AG04450 (cell line): Measurements from ENCODE around the gene DYNC2I2. TPM values are rescaled to one million over a fixed set of nuclear protein-coding genes. Genes with fewer than 3 reads are reported as not detected.

Experiments
- CTCF ChIA-PET: fragments of 300-600, 350-600 bp; formaldehyde crosslinking; extraction: SDS; loops from one replicate; lab custom pipeline; 2022; ENCODE audit warnings: antibody characterized with exemption, inconsistent platforms; lab: Charles Lee
- POLR2A ChIA-PET: fragments of 350-600 bp; formaldehyde crosslinking; extraction: SDS; loops from one replicate; lab custom pipeline; 2021; ENCODE audit warnings: antibody characterized with exemption, inconsistent platforms; lab: Yijun Ruan, JAX
- DNase-seq: peaks from one replicate; pipeline ENCODE4 v3.0.0-alpha.2; 2011; ENCODE audit warnings: low read depth, low spot score
- H3K27ac ChIP-seq: one replicate; pipeline ENCODE4 v1.5.1; 2012; ENCODE audit warnings: low read depth, low read length, control low read depth
- H3K27me3 ChIP-seq: one replicate; pipeline ENCODE4 v1.6.0; 2012; ENCODE audit warnings: low read length; ENCODE audit not compliant: control insufficient read depth, insufficient read depth
- H3K4me3 ChIP-seq: 2 replicates; pipeline ENCODE4 v1.5.1; 2011; ENCODE audit warnings: mild to moderate bottlenecking, low read depth, low read length, control low read depth
- H3K9me3 ChIP-seq: 2 replicates; pipeline ENCODE4 v1.5.1; 2012; ENCODE audit warnings: low read length; ENCODE audit not compliant: control insufficient read depth, insufficient read depth
- polyA plus RNA-seq: library from polyadenylated mRNA; depleted of rRNA; stranded (reverse); fragments of >200 nt; gene quantifications from 2 replicates; pipeline ENCODE4 v1.2.3, GENCODE V29; 2011
- TF ChIP-seq, protein P1 (sequence below): IDR thresholded peaks from 2 replicates; pipeline ENCODE4 v1.5.1; 2011; ENCODE audit warnings: low read depth, low read length, control low read depth, inconsistent platforms

The DYNC2I2 gene
- polyA plus RNA-seq, 1 experiment: 10.9 TPM

GRCh38 chr9:128600099-128600498 is 56.5 kb downstream of the DYNC2I2 start:
- ChIA-PET CTCF (no interaction called here), POLR2A (no interaction called here)
- Histone ChIP-seq H3K27ac (no peak overlapping the region), H3K27me3 (no peaks in the 10 kb centered on the region), H3K9me3 (no peaks in the 10 kb centered on the region), H3K4me3 (no peak overlapping the region)
- no peak for DNase-seq
- TF ChIP-seq, protein P1, sequence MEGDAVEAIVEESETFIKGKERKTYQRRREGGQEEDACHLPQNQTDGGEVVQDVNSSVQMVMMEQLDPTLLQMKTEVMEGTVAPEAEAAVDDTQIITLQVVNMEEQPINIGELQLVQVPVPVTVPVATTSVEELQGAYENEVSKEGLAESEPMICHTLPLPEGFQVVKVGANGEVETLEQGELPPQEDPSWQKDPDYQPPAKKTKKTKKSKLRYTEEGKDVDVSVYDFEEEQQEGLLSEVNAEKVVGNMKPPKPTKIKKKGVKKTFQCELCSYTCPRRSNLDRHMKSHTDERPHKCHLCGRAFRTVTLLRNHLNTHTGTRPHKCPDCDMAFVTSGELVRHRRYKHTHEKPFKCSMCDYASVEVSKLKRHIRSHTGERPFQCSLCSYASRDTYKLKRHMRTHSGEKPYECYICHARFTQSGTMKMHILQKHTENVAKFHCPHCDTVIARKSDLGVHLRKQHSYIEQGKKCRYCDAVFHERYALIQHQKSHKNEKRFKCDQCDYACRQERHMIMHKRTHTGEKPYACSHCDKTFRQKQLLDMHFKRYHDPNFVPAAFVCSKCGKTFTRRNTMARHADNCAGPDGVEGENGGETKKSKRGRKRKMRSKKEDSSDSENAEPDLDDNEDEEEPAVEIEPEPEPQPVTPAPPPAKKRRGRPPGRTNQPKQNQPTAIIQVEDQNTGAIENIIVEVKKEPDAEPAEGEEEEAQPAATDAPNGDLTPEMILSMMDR: no peak

DNA sequence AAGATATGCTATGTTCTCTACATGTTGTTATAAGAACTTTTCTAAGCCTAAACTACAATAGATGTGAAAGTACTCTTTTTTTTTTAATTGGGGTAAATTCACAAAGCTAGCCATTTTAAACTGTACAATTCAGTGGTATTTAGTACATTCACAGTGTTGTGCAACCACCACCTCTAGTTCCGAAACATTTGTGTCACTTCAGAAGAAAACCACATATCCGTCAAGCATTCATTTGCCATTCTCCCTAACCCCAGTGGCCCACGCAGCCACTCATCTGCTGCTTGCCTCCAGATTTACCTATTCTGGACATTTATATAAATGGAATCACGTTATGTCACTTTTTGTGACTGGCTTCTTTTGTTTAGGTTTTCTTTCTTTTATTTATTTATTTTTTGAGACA is 61.2 kb downstream of the DYNC2I2 start:
- POLR2A ChIA-PET: interaction anchor here (0.8 kb wide), 1 partner anchor 40 kb away, joined by 3 read pairs; no protein-coding TSS in a partner anchor
- no peak overlapping the region for H3K27ac ChIP-seq
- DNase-seq: no peak
- TF ChIP-seq, protein P1: no peak
- H3K4me3 ChIP-seq: no peak overlapping the region
- no peaks in the 10 kb centered on the region for H3K27me3 ChIP-seq
- no peaks in the 10 kb centered on the region for H3K9me3 ChIP-seq
- CTCF ChIA-PET: no interaction called here

DNA sequence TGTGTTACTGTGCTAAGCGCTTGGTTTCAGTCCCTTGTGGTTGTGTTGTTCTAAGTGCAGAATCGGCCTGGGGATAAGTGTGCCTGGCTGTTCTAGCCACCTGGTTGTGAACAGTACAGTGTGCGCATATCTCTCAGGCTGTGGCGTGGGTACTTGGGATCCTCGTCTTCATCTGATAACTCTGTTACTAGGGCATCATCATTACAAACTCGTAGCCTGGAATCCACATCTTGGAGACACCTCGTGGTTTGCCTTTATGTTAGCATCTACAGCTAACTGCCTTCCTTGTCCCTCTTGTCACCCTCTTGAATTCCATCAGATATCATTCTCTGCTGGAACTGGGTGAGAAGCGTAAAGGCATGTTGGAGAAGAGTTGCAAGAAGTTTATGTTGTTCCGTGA is 62.8 kb downstream of the DYNC2I2 start:
- Histone ChIP-seq H3K9me3 (no peaks in the 10 kb centered on the region), H3K4me3 (no peak overlapping the region), H3K27ac (no peak overlapping the region), H3K27me3 (no peaks in the 10 kb centered on the region)
- TF ChIP-seq, protein P1: no peak
- POLR2A ChIA-PET: no interaction called here
- CTCF ChIA-PET: no interaction called here
- DNase-seq: no peak

GRCh38 chr9:128593039-128593438 is 63.6 kb downstream of the DYNC2I2 start:
- ChIA-PET POLR2A (interaction anchor here (0.5 kb wide), 1 partner anchor 109 kb away, joined by 5 read pairs; no protein-coding TSS in a partner anchor), CTCF (no interaction called here)
- H3K4me3 ChIP-seq: no peak overlapping the region
- no peak for DNase-seq
- H3K27me3 ChIP-seq: no peaks in the 10 kb centered on the region
- TF ChIP-seq, protein P1: no peak
- no peak overlapping the region for H3K27ac ChIP-seq
- H3K9me3 ChIP-seq: no peaks in the 10 kb centered on the region

GRCh38 chr9:128588581-128589233 is 67.9 kb downstream of the DYNC2I2 start:
- Histone ChIP-seq H3K4me3 (no peak overlapping the region), H3K9me3 (no peaks in the 10 kb centered on the region), H3K27me3 (no peaks in the 10 kb centered on the region), H3K27ac (no peak overlapping the region)
- TF ChIP-seq, protein P1: no peak
- ChIA-PET CTCF (interaction anchor here (0.6 to 1.7 kb wide), 2 partner anchors 168 to 227 kb away, joined by 4 read pairs; partner anchors contain the start of gene CERCAM), POLR2A (no interaction called here)
- DNase-seq: no peak
